ENCODE results near the gene MASP2. TPM values are rescaled to one million over a fixed set of nuclear protein-coding genes. Genes with fewer than 3 reads are reported as not detected.
A peak's percentile ranks its signal among the peaks of the same experiment; 100 is the strongest.
"Not testable (repeated sequence)": the region's sequence is repeated elsewhere in the genome, so short reads cannot be mapped to it uniquely, and the experiment has no call there.

The MASP2 gene
- total RNA-seq, 2 experiments from 2014 or later, result 0.17 to 0.31 TPM

GRCh38 chr1:11042995-11043874 lies 3.8 kb downstream of the MASP2 start:
- no peaks in the 10 kb centered on the region for H3K36me3 Mint-ChIP-seq (ENCODE audit: low read depth)
- H3K27me3 Mint-ChIP-seq (ENCODE audit: low read depth), result no peaks in the 10 kb centered on the region
- no peak overlapping the region for H3K27ac Mint-ChIP-seq
- H3K4me1 Mint-ChIP-seq (ENCODE audit: low read depth), result no peaks in the 10 kb centered on the region
- CTCF ChIA-PET, result interaction anchor here (1.0 kb wide), 1 partner anchor 17 kb away, joined by 3 read pairs; no protein-coding TSS in a partner anchor
- no peaks in the 10 kb centered on the region for H3K9me3 Mint-ChIP-seq
- H3K4me3 Mint-ChIP-seq, result no peak overlapping the region
- no peak for DNase-seq
- intact Hi-C loops (cut with micrococcal nuclease), result no loop called here

DNA sequence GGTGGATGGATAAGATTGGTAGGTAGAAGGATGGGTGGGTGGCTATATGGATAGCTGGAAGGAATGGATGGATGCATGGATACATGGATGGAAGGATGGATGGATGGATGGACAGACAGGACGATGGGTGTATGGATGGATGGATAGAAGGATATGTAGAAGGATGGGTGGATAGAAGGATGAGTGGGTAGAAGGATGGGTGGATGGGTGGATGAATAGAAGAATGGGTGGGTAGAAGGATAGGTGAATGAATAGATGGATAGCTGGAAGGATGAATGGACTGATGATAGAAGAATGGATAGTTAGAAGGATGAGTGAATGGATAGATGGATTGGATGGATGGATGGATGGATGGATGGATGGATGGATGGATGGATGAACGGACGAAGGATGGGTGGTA lies 5.0 kb downstream of the MASP2 start:
- no peak overlapping the region for H3K27ac Mint-ChIP-seq
- no peak overlapping the region for H3K4me3 Mint-ChIP-seq
- peaks cover 6% of the 10 kb centered on the region for H3K4me1 Mint-ChIP-seq (ENCODE audit: low read depth)
- H3K36me3 Mint-ChIP-seq (ENCODE audit: low read depth), result no peaks in the 10 kb centered on the region
- no peaks in the 10 kb centered on the region for H3K9me3 Mint-ChIP-seq
- CTCF ChIA-PET, result interaction anchor here (1.0 kb wide), 1 partner anchor 18 kb away, joined by 3 read pairs; no protein-coding TSS in a partner anchor
- H3K27me3 Mint-ChIP-seq (ENCODE audit: low read depth), result no peaks in the 10 kb centered on the region
- no peak for DNase-seq
- intact Hi-C loops (cut with micrococcal nuclease), result no loop called here

GRCh38 chr1:11041048-11041447 lies 6.0 kb downstream of the MASP2 start:
- H3K9me3 Mint-ChIP-seq, result no peaks in the 10 kb centered on the region
- H3K4me3 Mint-ChIP-seq, result no peak overlapping the region
- intact Hi-C loops (cut with micrococcal nuclease), result no loop called here
- CTCF ChIA-PET, result no interaction called here
- H3K36me3 Mint-ChIP-seq (ENCODE audit: low read depth), result no peaks in the 10 kb centered on the region
- no peak for DNase-seq
- H3K27ac Mint-ChIP-seq, result no peak overlapping the region
- no peaks in the 10 kb centered on the region for H3K27me3 Mint-ChIP-seq (ENCODE audit: low read depth)
- peaks cover 6% of the 10 kb centered on the region for H3K4me1 Mint-ChIP-seq (ENCODE audit: low read depth)

DNA sequence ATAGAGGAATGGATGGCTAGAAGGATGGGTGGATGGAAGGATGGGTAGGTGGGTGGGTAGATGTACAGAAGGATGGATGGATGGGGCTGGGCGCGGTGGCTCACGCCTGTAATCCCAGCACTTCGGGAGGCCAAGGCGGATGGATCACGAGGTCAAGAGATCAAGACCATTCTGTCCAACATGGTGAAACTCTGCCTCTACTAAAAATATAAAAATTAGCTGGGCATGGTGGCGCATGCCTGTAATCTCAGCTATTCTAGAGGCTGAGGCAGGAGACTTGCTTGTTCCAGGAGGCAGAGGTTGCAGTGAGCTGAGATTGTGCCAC lies 7.0 kb downstream of the MASP2 start:
- H3K27me3 Mint-ChIP-seq (ENCODE audit: low read depth); intact Hi-C loops (cut with micrococcal nuclease); H3K27ac Mint-ChIP-seq; H3K9me3 Mint-ChIP-seq; H3K4me3 Mint-ChIP-seq; DNase-seq; H3K4me1 Mint-ChIP-seq (ENCODE audit: low read depth); H3K36me3 Mint-ChIP-seq (ENCODE audit: low read depth): not testable (repeated sequence)
- CTCF ChIA-PET, result interaction anchor here (5.0 kb wide), 1 partner anchor 603 kb away, joined by 67 read pairs; no protein-coding TSS in a partner anchor

- no peaks in the 10 kb centered on the region for H3K9me3 Mint-ChIP-seq
- no peaks in the 10 kb centered on the region for H3K27me3 Mint-ChIP-seq (ENCODE audit: low read depth)
- no peak overlapping the region for H3K27ac Mint-ChIP-seq
- no peak for DNase-seq
- H3K4me3 Mint-ChIP-seq, result no peak overlapping the region
- intact Hi-C loops (cut with micrococcal nuclease), result no loop called here
- CTCF ChIA-PET, result interaction anchor here (0.6 to 5.0 kb wide), 5 partner anchors 78 to 611 kb away, joined by 3 to 67 read pairs (median 10); no protein-coding TSS in a partner anchor
- H3K4me1 Mint-ChIP-seq (ENCODE audit: low read depth), result peaks cover 6% of the 10 kb centered on the region
- H3K36me3 Mint-ChIP-seq (ENCODE audit: low read depth), result no peaks in the 10 kb centered on the region
These were observed 7.5 kb downstream of the MASP2 start for GRCh38 chr1:11039351-11040104.

- peak; percentile 94 for DNase-seq
- no peak overlapping the region for H3K27ac Mint-ChIP-seq
These were observed 9.3 kb downstream of the MASP2 start for GRCh38 chr1:11037740-11038182.

DNA sequence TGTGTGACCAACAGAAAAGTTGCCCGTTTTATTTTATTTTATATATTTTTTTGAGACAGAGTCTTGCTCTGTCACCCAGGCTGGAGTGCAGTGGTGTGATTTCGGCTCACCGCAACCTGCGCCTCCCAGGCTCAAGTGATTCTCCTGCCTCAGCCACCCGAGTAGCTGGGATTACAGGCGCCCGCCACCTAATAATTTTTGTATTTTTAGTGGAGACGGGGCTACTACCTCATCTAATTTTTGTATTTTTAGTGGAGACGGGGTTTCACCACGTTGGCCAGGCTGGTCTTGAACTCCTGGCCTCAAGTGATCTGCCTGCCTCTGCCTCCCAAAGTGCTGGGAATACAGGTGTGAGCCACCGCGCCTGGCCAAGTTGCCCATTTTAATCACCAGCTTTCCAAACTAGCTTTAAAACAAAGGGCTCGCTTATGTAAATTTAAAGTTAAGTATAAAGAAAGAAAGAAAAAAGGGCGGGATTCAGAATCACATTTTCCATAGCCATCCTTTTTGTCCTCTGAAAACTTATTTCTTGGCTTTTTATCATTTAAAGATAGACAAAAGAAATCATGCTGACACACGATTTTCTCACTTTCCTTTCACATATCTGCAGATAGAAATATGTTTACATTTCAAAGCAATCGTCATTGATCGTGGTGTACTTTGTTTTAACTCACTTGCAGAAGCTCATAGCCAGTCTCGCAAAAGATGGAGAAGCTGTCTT lies 9.9 kb downstream of the MASP2 start:
- not testable (repeated sequence) for H3K27ac Mint-ChIP-seq; H3K4me1 Mint-ChIP-seq (ENCODE audit: low read depth); DNase-seq; H3K4me3 Mint-ChIP-seq; H3K9me3 Mint-ChIP-seq; H3K27me3 Mint-ChIP-seq (ENCODE audit: low read depth); H3K36me3 Mint-ChIP-seq (ENCODE audit: low read depth)
- intact Hi-C loops (cut with micrococcal nuclease), result loop anchor here (1.0 kb wide), 2 partner anchors 23 to 605 kb away; partner anchors contain the start of gene SRM
- CTCF ChIA-PET, result interaction anchor here (0.5 to 5.0 kb wide), 57 partner anchors 10 to 769 kb away, joined by 3 to 67 read pairs (median 5); partner anchors contain the start of genes ANGPTL7, CLCN6, EXOSC10 and MTHFR

More at GRCh38 chr1:11037740-11038182, 9.3 kb downstream of the MASP2 start:
- intact Hi-C loops (cut with micrococcal nuclease), result loop anchor here (1.0 kb wide), 2 partner anchors 23 to 605 kb away; partner anchors contain the start of gene SRM
- CTCF ChIA-PET, result interaction anchor here (0.5 to 5.0 kb wide), 61 partner anchors 9 to 768 kb away, joined by 3 to 67 read pairs (median 4); partner anchors contain the start of genes ANGPTL7, CLCN6, EXOSC10 and MASP2
- no peaks in the 10 kb centered on the region for H3K9me3 Mint-ChIP-seq
- H3K4me3 Mint-ChIP-seq, result no peak overlapping the region
- peaks cover 6% of the 10 kb centered on the region for H3K4me1 Mint-ChIP-seq (ENCODE audit: low read depth)
- H3K36me3 Mint-ChIP-seq (ENCODE audit: low read depth), result no peaks in the 10 kb centered on the region
- H3K27me3 Mint-ChIP-seq (ENCODE audit: low read depth), result no peaks in the 10 kb centered on the region

GRCh38 chr1:11031624-11032262 lies 15.3 kb downstream of the MASP2 start:
- H3K27ac Mint-ChIP-seq, result no peak overlapping the region
- DNase-seq, result no peak
- H3K4me1 Mint-ChIP-seq (ENCODE audit: low read depth), result no peaks in the 10 kb centered on the region
- H3K27me3 Mint-ChIP-seq (ENCODE audit: low read depth), result no peaks in the 10 kb centered on the region
- H3K9me3 Mint-ChIP-seq, result no peaks in the 10 kb centered on the region
- no peak overlapping the region for H3K4me3 Mint-ChIP-seq
- CTCF ChIA-PET, result interaction anchor here (1.7 kb wide), 1 partner anchor 28 kb away, joined by 3 read pairs; the partner anchor contains the start of gene SRM
- peaks cover 3% of the 10 kb centered on the region for H3K36me3 Mint-ChIP-seq (ENCODE audit: low read depth)
- intact Hi-C loops (cut with micrococcal nuclease), result no loop called here

GRCh38 chr1:11030865-11031264 lies 16.2 kb downstream of the MASP2 start:
- no peak for DNase-seq
- CTCF ChIA-PET, result interaction anchor here (0.6 to 1.7 kb wide), 4 partner anchors 24 to 537 kb away, joined by 3 read pairs; partner anchors contain the start of gene SRM
- Mint-ChIP-seq H3K36me3 (ENCODE audit: low read depth) (peaks cover 4% of the 10 kb centered on the region), H3K27ac (no peak overlapping the region), H3K9me3 (no peaks in the 10 kb centered on the region), H3K4me1 (ENCODE audit: low read depth) (no peaks in the 10 kb centered on the region), H3K4me3 (no peak overlapping the region), H3K27me3 (ENCODE audit: low read depth) (no peaks in the 10 kb centered on the region)
- intact Hi-C loops (cut with micrococcal nuclease), result no loop called here

DNA sequence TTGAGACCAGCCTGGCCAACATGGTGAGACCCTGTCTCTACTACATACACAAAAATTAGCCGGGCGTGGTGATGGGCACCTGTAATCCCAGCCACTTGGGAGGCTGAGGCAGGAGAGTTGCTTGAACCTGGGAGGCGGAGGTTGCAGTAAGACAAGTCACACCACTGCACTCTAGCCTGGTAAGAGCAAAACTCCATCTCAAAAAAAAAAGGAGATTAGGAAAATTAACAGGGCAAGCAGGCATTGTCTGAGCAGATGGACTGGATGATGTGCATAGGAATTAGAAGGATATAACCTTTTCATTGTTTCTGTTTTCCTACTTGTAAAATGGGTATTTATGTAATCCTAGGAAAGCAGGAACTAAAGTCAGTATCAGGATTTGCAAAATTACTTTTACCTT lies 19.0 kb downstream of the MASP2 start:
- Mint-ChIP-seq H3K27me3 (ENCODE audit: low read depth) (no peaks in the 10 kb centered on the region), H3K9me3 (no peaks in the 10 kb centered on the region), H3K27ac (no peak overlapping the region), H3K4me3 (no peak overlapping the region), H3K36me3 (ENCODE audit: low read depth) (peaks cover 19% of the 10 kb centered on the region), H3K4me1 (ENCODE audit: low read depth) (peaks cover 16% of the 10 kb centered on the region)
- intact Hi-C loops (cut with micrococcal nuclease), result no loop called here
- CTCF ChIA-PET, result no interaction called here
- no peak for DNase-seq

GRCh38 chr1:11027316-11027715 lies 19.7 kb downstream of the MASP2 start:
- Mint-ChIP-seq H3K27ac (peak overlapping the region; percentile 78), H3K27me3 (ENCODE audit: low read depth) (no peaks in the 10 kb centered on the region), H3K9me3 (no peaks in the 10 kb centered on the region), H3K4me3 (no peak overlapping the region), H3K36me3 (ENCODE audit: low read depth) (peaks cover 22% of the 10 kb centered on the region), H3K4me1 (ENCODE audit: low read depth) (peaks cover 16% of the 10 kb centered on the region)
- CTCF ChIA-PET, result interaction anchor here (1.1 kb wide), 1 partner anchor 10 kb away, joined by 7 read pairs; no protein-coding TSS in a partner anchor
- intact Hi-C loops (cut with micrococcal nuclease), result no loop called here
- no peak for DNase-seq
